ENCODE results near the gene CMSS1.

CMSS1 gene

GRCh38 chr3:100005665-100006393 is 188.2 kb downstream of the CMSS1 start:
- DNase-seq = no peak

- no peak for DNase-seq
These were observed 189.1 kb downstream of the CMSS1 start for GRCh38 chr3:100006570-100007271.

- DNase-seq = no peak
These were observed 189.7 kb downstream of the CMSS1 start for GRCh38 chr3:100007313-100007712.

- no peak for DNase-seq
These were observed 190.5 kb downstream of the CMSS1 start for GRCh38 chr3:100008081-100008698.

- no peak for DNase-seq
These were observed 191.8 kb downstream of the CMSS1 start for GRCh38 chr3:100009276-100010086.

GRCh38 chr3:100010087-100010417 is 192.4 kb downstream of the CMSS1 start:
- no peak for DNase-seq

GRCh38 chr3:100018806-100019205 is 201.1 kb downstream of the CMSS1 start:
- DNase-seq = no peak

GRCh38 chr3:100019719-100020118 is 202.1 kb downstream of the CMSS1 start:
- DNase-seq = no peak

- no peak for DNase-seq
These were observed 203.4 kb downstream of the CMSS1 start for GRCh38 chr3:100020876-100021644.

- no peak for DNase-seq
These were observed 204.8 kb downstream of the CMSS1 start for GRCh38 chr3:100022506-100022905.

- no peak for DNase-seq
These were observed 205.5 kb downstream of the CMSS1 start for GRCh38 chr3:100023150-100023549.

- DNase-seq = no peak
These were observed 205.9 kb downstream of the CMSS1 start for GRCh38 chr3:100023595-100023994.

GRCh38 chr3:100024520-100025303 is 207.1 kb downstream of the CMSS1 start:
- no peak for DNase-seq

- no peak for DNase-seq
These were observed 209.7 kb downstream of the CMSS1 start for GRCh38 chr3:100027321-100027720.

GRCh38 chr3:100029052-100029451 is 211.4 kb downstream of the CMSS1 start:
- no peak for DNase-seq

GRCh38 chr3:100029689-100030088 is 212.0 kb downstream of the CMSS1 start:
- DNase-seq = no peak

GRCh38 chr3:100030346-100030745 is 212.7 kb downstream of the CMSS1 start:
- no peak for DNase-seq

- no peak for DNase-seq
These were observed 213.3 kb downstream of the CMSS1 start for GRCh38 chr3:100030914-100031425.

GRCh38 chr3:100032243-100032642 is 214.6 kb downstream of the CMSS1 start:
- no peak for DNase-seq

GRCh38 chr3:100033184-100033583 is 215.5 kb downstream of the CMSS1 start:
- DNase-seq = no peak

- no peak for DNase-seq
These were observed 216.3 kb downstream of the CMSS1 start for GRCh38 chr3:100033903-100034471.
